Lower lobe of right lung (tissue), 2 donors: ENCODE measurements around the gene ARL11. TPM values are rescaled to one million over a fixed set of nuclear protein-coding genes. Genes with fewer than 3 reads are reported as not detected.

Experiments
- ATAC-seq, 2 donors: fragments of 200-7000 bp; cut with Tn5 transposase; one replicate each; pipeline ENCODE4 v1.9.1; 2020 to 2022; ENCODE audit warnings: mild to moderate bottlenecking in 2 of 2, moderate library complexity in 2 of 2
- DNase-seq: peaks from one replicate; pipeline ENCODE4 v3.0.0-alpha.2; 2020
- H3K27ac ChIP-seq: fragments of 200-600 bp; one replicate; pipeline ENCODE4 v1.8.0; 2022
- H3K27me3 ChIP-seq: fragments of 200-600 bp; one replicate; pipeline ENCODE4 v1.8.0; 2022; ENCODE audit warnings: low read depth
- H3K36me3 ChIP-seq: fragments of 200-600 bp; one replicate; pipeline ENCODE4 v1.8.0; 2022; ENCODE audit warnings: mild to moderate bottlenecking
- H3K4me1 ChIP-seq: fragments of 200-600 bp; one replicate; pipeline ENCODE4 v1.8.0; 2022
- H3K4me3 ChIP-seq: fragments of 200-600 bp; one replicate; pipeline ENCODE4 v1.8.0; 2022; ENCODE audit warnings: mild to moderate bottlenecking
- H3K9me3 ChIP-seq: fragments of 200-600 bp; one replicate; pipeline ENCODE4 v1.8.0; 2022
- intact Hi-C: fragments of 100-400 bp; cut with DNase I; formaldehyde crosslinking; loops from one replicate; pipeline ENCODE4 v1.11.0; 2022
- total RNA-seq: library from RNA; stranded (reverse); fragmentation: NEBNext Ultra II Directional; extraction: Animal tissue kit (Norgen Biotek cat#: 25700); gene quantifications from one replicate; pipeline ENCODE4 v1.2.1, GENCODE V29; 2021
- TF ChIP-seq, protein P1 (sequence below): fragments of 200-600 bp; IDR thresholded peaks from one replicate; pipeline ENCODE4 v1.8.0; 2022; ENCODE audit warnings: antibody characterized with exemption, mild to moderate bottlenecking
- donor health status: DM: no; HTN: yes; CAD: no; lungs with severe emphysema.

Gene ARL11
- total RNA-seq, 1 donor from 2014 or later: 7.5 TPM

DNA sequence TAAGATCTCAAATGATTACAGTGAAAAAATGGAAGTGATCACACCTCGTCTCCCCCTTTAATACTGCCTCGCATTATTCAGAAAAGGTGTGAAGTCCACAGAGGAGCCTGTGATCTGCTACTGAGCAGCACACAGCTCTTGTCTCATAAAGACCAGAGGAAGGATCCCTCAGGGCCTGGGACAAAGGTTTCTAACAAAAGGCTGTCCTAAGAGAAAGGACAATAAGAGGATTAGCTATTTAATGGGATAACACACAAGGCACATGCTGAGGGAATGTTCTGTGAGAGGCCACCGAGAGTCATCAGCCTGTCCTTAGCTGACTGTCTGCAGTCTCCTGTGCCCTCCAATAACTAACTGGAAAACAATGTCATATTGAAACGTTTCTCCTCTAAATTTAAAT lies 36.3 kb downstream of the ARL11 start:
- Histone ChIP-seq H3K27ac (no peak overlapping the region), H3K9me3 (no peaks in the 10 kb centered on the region), H3K4me1 (no peaks in the 10 kb centered on the region), H3K4me3 (no peak overlapping the region), H3K27me3 (no peaks in the 10 kb centered on the region), H3K36me3 (peaks cover 25% of the 10 kb centered on the region)
- intact Hi-C loops: no loop called here
- DNase-seq (no peak), ATAC-seq (no peak)
- TF ChIP-seq, protein P1, sequence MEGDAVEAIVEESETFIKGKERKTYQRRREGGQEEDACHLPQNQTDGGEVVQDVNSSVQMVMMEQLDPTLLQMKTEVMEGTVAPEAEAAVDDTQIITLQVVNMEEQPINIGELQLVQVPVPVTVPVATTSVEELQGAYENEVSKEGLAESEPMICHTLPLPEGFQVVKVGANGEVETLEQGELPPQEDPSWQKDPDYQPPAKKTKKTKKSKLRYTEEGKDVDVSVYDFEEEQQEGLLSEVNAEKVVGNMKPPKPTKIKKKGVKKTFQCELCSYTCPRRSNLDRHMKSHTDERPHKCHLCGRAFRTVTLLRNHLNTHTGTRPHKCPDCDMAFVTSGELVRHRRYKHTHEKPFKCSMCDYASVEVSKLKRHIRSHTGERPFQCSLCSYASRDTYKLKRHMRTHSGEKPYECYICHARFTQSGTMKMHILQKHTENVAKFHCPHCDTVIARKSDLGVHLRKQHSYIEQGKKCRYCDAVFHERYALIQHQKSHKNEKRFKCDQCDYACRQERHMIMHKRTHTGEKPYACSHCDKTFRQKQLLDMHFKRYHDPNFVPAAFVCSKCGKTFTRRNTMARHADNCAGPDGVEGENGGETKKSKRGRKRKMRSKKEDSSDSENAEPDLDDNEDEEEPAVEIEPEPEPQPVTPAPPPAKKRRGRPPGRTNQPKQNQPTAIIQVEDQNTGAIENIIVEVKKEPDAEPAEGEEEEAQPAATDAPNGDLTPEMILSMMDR: no peak

DNA sequence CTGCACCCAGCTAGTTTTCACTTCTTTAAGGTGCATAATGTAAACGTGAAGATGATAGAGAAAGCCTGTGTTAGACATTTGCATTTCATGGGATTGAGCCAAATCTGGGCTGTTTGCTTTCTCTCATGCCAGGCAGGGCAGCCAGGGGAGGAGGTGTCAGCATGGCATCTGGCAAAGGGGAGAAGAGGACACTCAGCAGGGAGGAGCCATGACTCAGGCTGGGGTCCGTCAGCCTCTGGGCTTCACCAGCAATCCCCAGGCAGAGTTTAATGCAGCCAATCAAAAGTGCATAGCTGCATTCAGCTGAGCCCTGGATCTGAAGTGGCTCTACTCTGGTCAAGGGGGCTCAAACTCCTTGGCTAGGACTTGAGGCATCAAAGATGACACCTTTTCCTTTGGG lies 39.5 kb downstream of the ARL11 start:
- TF ChIP-seq, protein P1: no peak
- DNase-seq: no peak
- intact Hi-C loops: no loop called here
- H3K4me3 ChIP-seq: no peak overlapping the region
- no peaks in the 10 kb centered on the region for H3K9me3 ChIP-seq
- H3K36me3 ChIP-seq: peaks cover 13% of the 10 kb centered on the region
- H3K27me3 ChIP-seq: no peaks in the 10 kb centered on the region
- ATAC-seq: no peak
- no peak overlapping the region for H3K27ac ChIP-seq
- no peaks in the 10 kb centered on the region for H3K4me1 ChIP-seq

DNA sequence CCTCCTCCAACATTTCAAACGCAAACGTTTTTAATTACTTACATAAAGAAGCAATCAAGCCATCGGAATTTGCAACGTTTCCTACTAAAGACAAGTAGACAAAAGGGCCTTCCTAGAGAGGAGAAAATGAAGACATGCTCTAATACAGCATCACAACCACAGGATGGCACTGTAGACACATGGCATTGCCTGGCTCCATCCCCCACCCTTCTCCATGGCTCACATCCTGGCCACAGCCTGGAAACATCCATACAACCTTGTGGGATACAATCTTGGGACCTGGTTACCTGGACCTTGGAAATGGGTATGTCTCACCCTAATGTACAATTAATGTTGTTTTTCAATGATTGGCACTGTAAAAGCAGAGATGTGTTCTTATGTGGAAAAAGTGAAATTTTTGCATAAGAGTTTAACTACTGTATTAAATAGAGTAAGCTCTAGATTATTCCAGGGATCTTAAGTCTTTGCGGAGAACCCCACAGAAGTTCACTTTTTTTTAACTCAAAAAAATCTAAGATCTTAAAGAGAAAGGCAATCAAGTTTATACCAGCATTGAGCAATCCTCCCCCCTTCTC lies 41.5 kb downstream of the ARL11 start:
- intact Hi-C loops: no loop called here
- Histone ChIP-seq H3K36me3 (peaks cover 11% of the 10 kb centered on the region), H3K27ac (no peak overlapping the region), H3K9me3 (no peaks in the 10 kb centered on the region), H3K27me3 (no peaks in the 10 kb centered on the region), H3K4me3 (no peak overlapping the region), H3K4me1 (no peaks in the 10 kb centered on the region)
- peak; percentile 92 to 96 for ATAC-seq
- no peak for DNase-seq
- TF ChIP-seq, protein P1: peak; percentile 57

DNA sequence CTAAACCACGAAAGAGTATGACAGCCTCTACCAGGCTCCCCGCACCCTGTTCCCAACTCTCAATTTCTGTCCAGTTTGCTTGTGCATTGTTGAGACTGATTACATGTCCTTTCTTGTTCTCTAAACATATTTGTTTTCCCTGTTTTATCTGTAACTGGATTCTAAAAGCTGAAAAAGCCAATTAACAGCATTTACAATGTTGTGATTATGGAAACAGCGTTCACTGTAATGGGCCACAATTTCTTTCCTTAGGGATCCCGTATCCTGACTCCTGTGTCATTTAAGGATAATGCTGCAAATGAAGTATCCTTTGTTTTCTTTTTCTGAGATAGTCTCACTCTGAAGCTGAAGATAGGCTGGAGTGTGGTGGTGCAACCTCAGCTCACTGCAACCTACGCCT lies 42.5 kb downstream of the ARL11 start:
- intact Hi-C loops: no loop called here
- Histone ChIP-seq H3K4me1 (no peaks in the 10 kb centered on the region), H3K27me3 (no peaks in the 10 kb centered on the region), H3K4me3 (no peak overlapping the region), H3K27ac (no peak overlapping the region), H3K36me3 (peaks cover 11% of the 10 kb centered on the region), H3K9me3 (no peaks in the 10 kb centered on the region)
- TF ChIP-seq, protein P1: no peak
- ATAC-seq: no peak
- DNase-seq: no peak

DNA sequence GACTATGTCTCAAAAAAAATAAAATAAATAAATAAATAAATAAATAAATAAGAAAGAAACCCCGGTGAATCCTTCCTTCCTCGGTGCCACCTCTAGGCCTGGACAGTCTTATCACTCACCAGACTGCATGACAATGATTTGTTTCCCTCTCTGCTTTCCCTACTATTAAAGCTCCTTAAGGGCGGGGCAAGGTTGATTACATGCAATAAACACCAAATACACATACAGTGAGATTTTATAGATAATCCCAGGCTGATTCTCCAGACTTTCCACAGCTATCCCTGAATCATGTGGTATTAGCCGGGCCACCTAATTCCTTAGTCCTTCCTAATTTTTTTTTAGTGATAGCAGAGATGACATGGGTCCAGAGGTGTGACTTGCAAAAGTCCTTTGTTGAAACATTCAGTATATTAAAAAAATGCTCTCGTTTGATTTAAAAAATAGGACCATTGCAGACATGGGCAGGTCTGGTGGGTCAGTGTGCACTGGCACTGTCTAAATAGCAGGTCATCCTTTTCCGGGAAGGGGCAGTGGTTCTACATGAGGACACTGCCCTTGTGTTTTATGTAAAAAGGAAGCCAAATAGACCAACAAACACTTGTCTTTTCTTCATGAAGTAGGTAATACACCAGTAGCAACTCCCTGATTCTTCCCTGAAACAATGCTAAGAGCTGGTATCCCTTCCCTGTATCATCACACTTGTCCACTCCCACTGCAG lies 48.4 kb downstream of the ARL11 start:
- no peaks in the 10 kb centered on the region for H3K4me1 ChIP-seq
- H3K9me3 ChIP-seq: no peaks in the 10 kb centered on the region
- H3K36me3 ChIP-seq: no peaks in the 10 kb centered on the region
- H3K27me3 ChIP-seq: no peaks in the 10 kb centered on the region
- ATAC-seq (no peak), DNase-seq (no peak)
- TF ChIP-seq, protein P1: no peak
- intact Hi-C loops: no loop called here
- H3K27ac ChIP-seq: no peak overlapping the region
- H3K4me3 ChIP-seq: no peak overlapping the region
